SHP77 treated with DMSO at 0.1 percent for 48 hours (cell line): ENCODE results near the gene ADAM10.

Experiments
- DNase-seq: peaks from one replicate; lab custom pipeline; 2025; lab: John Stamatoyannopoulos, UW

ADAM10 gene

GRCh38 chr15:58576657-58577056 lies 172.8 kb downstream of the ADAM10 start:
- DNase-seq: no peak

- DNase-seq: no peak
Measured at GRCh38 chr15:58575045-58575786, 174.3 kb downstream of the ADAM10 start.

- DNase-seq: no peak
Measured at GRCh38 chr15:58574631-58575030, 174.9 kb downstream of the ADAM10 start.

- DNase-seq: no peak
Measured at GRCh38 chr15:58573270-58573669, 176.2 kb downstream of the ADAM10 start.

- DNase-seq: no peak
Measured at GRCh38 chr15:58572521-58572920, 177.0 kb downstream of the ADAM10 start.

- no peak for DNase-seq
Measured at GRCh38 chr15:58571491-58571890, 178.0 kb downstream of the ADAM10 start.

- no peak for DNase-seq
Measured at GRCh38 chr15:58569455-58569854, 180.1 kb downstream of the ADAM10 start.

- no peak for DNase-seq
Measured at GRCh38 chr15:58568157-58568571, 181.3 kb downstream of the ADAM10 start.

- DNase-seq: no peak
Measured at GRCh38 chr15:58566029-58566428, 183.5 kb downstream of the ADAM10 start.

GRCh38 chr15:58565619-58566018 lies 183.9 kb downstream of the ADAM10 start:
- no peak for DNase-seq

- no peak for DNase-seq
Measured at GRCh38 chr15:58564981-58565380, 184.5 kb downstream of the ADAM10 start.

- no peak for DNase-seq
Measured at GRCh38 chr15:58562135-58562534, 187.4 kb downstream of the ADAM10 start.

GRCh38 chr15:58561321-58561720 lies 188.2 kb downstream of the ADAM10 start:
- no peak for DNase-seq

- DNase-seq: no peak
Measured at GRCh38 chr15:58559904-58560588, 189.5 kb downstream of the ADAM10 start.

- DNase-seq: no peak
Measured at GRCh38 chr15:58558777-58559176, 190.7 kb downstream of the ADAM10 start.

GRCh38 chr15:58556541-58556940 lies 193.0 kb downstream of the ADAM10 start:
- DNase-seq: no peak

- no peak for DNase-seq
Measured at GRCh38 chr15:58556028-58556361, 193.5 kb downstream of the ADAM10 start.

GRCh38 chr15:58555162-58556027 lies 194.1 kb downstream of the ADAM10 start:
- DNase-seq: no peak

- DNase-seq: no peak
Measured at GRCh38 chr15:58554758-58555157, 194.7 kb downstream of the ADAM10 start.

- no peak for DNase-seq
Measured at GRCh38 chr15:58553365-58553918, 196.1 kb downstream of the ADAM10 start.

GRCh38 chr15:58552505-58553364 lies 196.8 kb downstream of the ADAM10 start:
- no peak for DNase-seq
